Measurements from ENCODE around the gene HSD17B7.
"Not testable (repeated sequence)": the region's sequence is repeated elsewhere in the genome, so short reads cannot be mapped to it uniquely, and the experiment has no call there.

HSD17B7 gene

DNA sequence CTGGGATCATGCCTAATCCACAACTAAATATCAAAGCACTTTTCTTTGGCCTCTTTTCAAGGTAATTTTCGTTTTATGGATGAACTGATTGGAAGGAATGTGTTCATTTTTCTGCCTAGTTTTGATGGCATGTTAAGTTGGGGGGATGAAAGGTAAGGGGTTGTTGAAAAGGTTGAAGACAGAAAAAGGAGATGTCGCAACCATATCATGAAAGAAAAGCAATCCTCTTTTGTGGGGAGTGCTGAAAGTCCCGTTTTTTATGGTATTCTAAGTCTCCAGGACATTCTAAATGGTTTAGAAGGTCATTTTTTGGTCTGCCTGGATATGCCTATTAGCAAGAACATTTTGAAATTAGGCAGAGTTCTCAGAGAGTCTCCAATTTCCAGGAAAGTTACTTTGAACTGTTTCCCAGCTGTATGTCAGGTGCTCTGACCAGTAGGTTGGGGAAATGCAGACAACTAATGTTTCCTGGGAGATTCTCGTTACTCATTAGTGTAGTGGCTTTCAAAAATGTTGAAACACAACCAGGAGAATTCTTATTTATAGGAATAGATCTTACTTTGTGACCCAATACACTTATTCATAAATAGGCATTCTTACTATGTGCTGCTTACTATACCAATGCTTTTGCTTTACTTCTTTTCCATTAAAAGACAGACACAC, 6.2 kb downstream of the HSD17B7 start:
- not testable (repeated sequence) for DNase-seq (ENCODE audit: low read depth); H3K4me3 ChIP-seq (replicated peaks; ENCODE audit: low read depth, low read length)

DNA sequence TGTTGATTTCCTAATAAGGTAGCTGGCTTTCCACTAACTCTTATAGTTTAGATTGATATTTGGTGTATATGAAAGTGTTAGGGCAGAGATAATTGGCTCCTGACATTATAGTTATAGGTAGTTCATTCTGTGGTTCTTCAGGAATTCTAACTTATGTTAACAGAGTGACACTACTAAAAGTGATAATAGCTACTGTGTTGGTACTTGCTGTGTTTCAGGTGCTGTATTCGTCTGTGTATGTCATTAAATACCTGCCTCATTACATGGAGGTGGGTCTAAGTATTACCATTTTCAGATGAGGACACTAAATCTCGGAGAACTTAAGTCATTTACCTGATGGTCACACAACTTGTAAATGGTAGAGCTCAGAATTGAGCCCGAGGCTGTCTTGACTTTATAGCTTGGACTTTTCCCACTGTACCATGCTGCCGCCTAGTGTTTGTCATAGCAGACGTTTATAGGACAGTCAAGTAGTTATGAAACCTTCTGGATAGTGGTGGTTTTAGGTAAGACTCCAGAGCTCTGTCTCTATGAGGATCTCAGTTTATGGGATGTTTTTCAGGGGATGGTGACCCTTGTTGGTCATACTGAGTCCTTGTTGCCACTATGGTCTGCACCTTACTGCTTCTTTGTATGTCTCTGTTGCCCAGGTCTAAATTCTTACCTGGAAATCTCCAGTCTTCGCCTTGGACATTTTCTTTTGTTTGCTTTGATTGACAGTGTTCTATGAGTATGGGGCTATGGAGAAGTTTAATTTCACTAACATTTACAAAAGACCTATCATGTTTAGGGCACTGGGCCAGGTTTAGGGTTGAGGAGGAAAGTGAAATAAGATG, 9.7 kb downstream of the HSD17B7 start:
- peak; percentile 84 for DNase-seq (ENCODE audit: low read depth)

DNA sequence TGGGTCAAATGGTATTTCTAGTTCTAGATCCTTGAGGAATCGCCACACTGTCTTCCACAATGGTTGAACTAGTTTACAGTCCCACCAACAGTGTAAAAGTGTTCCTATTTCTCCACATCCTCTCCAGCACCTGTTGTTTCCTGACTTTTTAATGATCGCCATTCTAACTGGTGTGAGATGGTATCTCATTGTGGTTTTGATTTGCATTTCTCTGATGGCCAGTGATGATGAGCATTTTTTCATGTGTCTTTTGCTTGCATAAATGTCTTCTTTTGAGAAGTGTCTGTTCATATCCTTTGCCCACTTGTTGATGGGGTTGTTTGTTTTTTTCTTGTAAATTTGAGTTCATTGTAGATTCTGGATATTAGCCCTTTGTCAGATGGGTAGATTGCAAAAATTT, 17.0 kb downstream of the HSD17B7 start:
- DNase-seq (ENCODE audit: low read depth); H3K4me3 ChIP-seq (replicated peaks; ENCODE audit: low read depth, low read length): not testable (repeated sequence)

More for the DNA sequence above, 9.7 kb downstream of the HSD17B7 start:
- not testable (repeated sequence) for H3K4me3 ChIP-seq (replicated peaks; ENCODE audit: low read depth, low read length)
- TF ChIP-seq, protein P1, sequence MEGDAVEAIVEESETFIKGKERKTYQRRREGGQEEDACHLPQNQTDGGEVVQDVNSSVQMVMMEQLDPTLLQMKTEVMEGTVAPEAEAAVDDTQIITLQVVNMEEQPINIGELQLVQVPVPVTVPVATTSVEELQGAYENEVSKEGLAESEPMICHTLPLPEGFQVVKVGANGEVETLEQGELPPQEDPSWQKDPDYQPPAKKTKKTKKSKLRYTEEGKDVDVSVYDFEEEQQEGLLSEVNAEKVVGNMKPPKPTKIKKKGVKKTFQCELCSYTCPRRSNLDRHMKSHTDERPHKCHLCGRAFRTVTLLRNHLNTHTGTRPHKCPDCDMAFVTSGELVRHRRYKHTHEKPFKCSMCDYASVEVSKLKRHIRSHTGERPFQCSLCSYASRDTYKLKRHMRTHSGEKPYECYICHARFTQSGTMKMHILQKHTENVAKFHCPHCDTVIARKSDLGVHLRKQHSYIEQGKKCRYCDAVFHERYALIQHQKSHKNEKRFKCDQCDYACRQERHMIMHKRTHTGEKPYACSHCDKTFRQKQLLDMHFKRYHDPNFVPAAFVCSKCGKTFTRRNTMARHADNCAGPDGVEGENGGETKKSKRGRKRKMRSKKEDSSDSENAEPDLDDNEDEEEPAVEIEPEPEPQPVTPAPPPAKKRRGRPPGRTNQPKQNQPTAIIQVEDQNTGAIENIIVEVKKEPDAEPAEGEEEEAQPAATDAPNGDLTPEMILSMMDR (IDR thresholded peaks at IDR 0.05; ENCODE audit: low read length, missing control alignments), result peak; percentile 67

DNA sequence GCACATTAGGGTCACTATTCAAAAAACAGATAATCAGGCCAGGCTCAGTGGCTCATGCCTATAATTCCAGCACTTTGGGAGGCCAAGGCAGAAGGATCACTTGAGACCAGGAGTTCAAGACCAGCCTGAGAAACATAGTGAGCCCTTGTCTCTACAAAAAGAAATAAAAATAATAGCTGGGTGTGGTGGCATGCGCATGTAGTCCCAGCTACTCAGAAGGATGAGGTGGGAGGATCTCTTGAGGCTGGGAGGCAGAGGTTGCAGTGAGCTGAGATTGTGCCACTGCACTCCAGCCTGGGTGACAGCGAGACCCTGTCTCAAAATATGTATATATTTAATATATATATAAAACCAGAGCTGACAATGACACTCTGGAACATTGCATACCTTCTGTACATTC, 21.9 kb downstream of the HSD17B7 start:
- not testable (repeated sequence) for H3K4me3 ChIP-seq (replicated peaks; ENCODE audit: low read depth, low read length); DNase-seq (ENCODE audit: low read depth)

DNA sequence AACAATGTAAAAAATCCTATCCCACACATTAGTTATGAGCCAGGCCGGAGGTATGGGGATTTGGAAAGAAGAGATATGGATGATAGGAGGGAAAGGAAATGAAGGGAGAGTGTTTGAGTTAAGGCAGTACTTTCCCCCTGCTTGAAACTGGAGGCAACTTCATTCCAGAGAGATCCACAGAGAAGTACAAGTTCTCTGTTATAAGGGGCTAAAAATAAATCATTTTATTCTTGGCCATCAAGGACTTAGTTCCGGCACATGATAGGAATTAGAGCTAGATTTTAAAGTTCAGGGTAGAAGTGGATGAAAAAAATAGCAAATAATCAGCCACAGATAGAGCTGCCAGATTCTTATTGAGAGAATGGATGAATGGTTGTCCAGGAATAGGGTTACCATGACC, 27.6 kb downstream of the HSD17B7 start:
- DNase-seq (ENCODE audit: low read depth); H3K4me3 ChIP-seq (replicated peaks; ENCODE audit: low read depth, low read length): not testable (repeated sequence)

DNA sequence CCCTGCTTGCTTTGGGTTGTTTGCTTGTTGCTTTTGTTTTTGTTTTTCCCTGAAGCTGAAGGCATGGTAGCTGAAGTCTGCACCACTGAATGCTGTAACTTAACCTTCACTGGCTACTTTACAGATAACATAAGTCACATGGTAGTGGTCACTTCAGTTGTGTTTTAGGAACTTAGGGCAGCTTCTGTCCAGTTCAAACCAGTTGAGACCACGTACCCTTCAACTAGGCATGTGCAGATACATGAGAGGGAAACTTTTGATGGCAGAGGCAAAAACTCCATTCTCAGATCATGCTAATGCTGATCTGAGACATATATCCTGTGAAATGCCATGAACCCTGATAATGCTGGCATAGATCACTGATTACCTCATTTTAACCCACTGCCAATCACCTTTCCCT, 28.2 kb downstream of the HSD17B7 start:
- not testable (repeated sequence) for H3K4me3 ChIP-seq (replicated peaks; ENCODE audit: low read depth, low read length); DNase-seq (ENCODE audit: low read depth)

DNA sequence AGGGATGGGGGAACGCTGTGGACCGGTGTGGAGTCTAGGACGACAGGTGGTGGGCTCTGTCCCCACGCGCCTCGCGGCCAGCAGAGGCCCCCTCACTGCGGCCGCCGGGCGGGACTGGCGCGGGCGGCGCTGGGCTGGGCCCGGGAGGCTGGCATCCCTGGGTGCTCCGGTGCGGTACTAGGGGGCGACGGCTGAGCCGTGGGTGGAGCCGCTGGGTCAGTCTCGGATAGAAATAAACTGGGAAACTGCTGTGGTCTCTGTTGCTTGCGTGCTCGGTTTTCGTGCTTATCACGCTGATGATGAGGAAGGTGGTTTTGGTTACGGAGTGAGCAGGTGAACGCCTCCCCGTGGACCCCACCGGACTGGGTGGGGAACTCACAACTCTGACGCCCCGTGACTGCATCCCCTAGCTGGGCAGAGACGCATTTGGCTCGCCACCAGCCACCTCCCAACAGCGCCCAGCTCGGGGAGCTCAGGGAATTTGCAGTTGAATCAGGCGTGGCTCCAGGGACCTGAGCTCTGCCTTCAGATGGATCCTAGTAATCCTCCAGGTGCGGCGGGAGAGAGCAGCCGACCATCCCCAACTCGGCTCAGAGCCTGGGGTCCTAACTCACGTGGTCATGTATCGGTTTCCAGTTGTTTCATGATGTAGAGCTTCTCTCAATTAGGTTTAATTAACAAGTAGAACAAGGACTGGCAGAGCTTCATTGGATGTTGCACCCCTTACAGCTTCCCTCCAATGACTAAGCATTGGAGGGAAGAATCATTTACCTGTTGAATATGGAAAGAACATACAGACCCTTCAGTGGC, 32.1 kb downstream of the HSD17B7 start:
- peak overlapping the region; percentile 56 for H3K4me3 ChIP-seq (replicated peaks; ENCODE audit: low read depth, low read length)
- TF ChIP-seq, protein P1 (IDR thresholded peaks at IDR 0.05; ENCODE audit: low read length, missing control alignments), result no peak
- DNase-seq (ENCODE audit: low read depth), result no peak

DNA sequence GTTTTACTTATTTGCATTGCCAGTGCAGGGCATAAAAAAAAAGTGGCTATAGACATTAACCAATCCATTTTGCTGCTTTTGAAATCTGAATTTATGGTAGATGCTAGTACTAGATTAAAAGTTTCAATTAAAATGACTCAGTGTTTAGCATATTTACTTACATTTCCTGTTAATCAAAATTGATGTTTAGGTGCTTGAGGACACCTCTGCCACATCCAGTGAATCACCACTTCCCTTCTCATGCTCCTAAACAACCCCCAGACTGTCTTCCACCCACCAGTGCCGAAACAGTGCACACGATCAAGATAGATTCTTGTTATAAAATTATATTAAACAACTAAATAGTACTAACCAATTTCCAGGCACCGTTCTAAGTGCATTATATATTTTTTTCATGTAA, 32.7 kb downstream of the HSD17B7 start:
- DNase-seq (ENCODE audit: low read depth), result no peak
- no peak overlapping the region for H3K4me3 ChIP-seq (replicated peaks; ENCODE audit: low read depth, low read length)
- TF ChIP-seq, protein P1 (IDR thresholded peaks at IDR 0.05; ENCODE audit: low read length, missing control alignments), result no peak

DNA sequence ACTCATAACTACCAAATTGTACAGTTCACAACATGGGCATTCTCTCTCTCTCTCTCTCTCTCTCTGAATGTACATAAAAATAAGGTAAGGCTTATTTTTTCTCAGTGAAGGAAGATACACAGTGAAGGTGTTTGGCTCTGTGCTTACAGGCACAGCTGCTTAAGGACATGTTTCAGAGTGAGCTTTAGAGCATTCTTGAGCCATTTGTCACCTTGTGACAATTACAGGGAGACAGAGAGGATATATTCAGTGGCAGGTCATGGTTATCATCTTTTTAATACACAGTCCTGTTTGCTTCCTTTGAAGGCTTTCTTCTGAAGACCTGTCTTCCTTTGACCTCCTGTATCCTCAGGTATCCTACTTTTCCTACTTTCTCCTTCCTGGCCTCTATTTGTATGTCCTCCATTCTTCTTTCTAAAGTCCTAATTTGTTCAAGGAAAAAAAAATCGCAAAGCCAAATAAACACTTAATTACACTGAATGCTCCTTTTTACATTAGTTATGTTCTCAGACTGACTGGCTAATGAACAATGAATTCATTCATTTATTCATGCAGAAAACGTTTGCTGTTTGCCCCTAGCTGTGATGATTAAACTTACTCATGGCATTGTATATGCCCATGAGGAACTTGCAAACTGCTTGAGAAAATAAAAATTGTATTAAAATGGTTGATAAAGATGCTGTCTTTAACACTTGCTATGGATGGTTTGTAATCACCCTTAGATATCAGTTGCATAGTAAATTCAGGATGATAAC, 33.4 kb downstream of the HSD17B7 start:
- no peak for DNase-seq (ENCODE audit: low read depth)
- TF ChIP-seq, protein P1 (IDR thresholded peaks at IDR 0.05; ENCODE audit: low read length, missing control alignments), result no peak
- no peak overlapping the region for H3K4me3 ChIP-seq (replicated peaks; ENCODE audit: low read depth, low read length)
